Skeletal muscle tissue (tissue), 4 donors: ENCODE measurements around the gene TMEM91. TPM values are rescaled to one million over a fixed set of nuclear protein-coding genes. Genes with fewer than 3 reads are reported as not detected.

ENCODE experiments used
- H3K27ac ChIP-seq: one replicate; pipeline ENCODE4 v1.7.0; 2013; ENCODE audit warnings: mild to moderate bottlenecking, low read depth, low read length, inconsistent platforms
- H3K27me3 ChIP-seq, 3 donors: one replicate each; pipeline ENCODE4 v1.7.0; 2013; ENCODE audit warnings: low read length in 3 of 3; ENCODE audit not compliant: control insufficient read depth in 3 of 3, insufficient read depth in 3 of 3
- H3K36me3 ChIP-seq, 3 donors: one replicate each; pipeline ENCODE4 v1.7.0; 2013; ENCODE audit warnings: low read length in 3 of 3; ENCODE audit not compliant: control insufficient read depth in 3 of 3, insufficient read depth in 3 of 3
- H3K4me1 ChIP-seq, 3 donors: one replicate each; pipeline ENCODE4 v1.7.0; 2013; ENCODE audit warnings: low read length in 3 of 3, mild to moderate bottlenecking in 3 of 3; ENCODE audit not compliant: control insufficient read depth in 3 of 3, insufficient read depth in 3 of 3
- H3K4me3 ChIP-seq, 3 donors: one replicate each; pipeline ENCODE4 v1.7.0; 2013; ENCODE audit warnings: low read length in 3 of 3
- H3K9ac ChIP-seq, 3 donors: one replicate each; pipeline ENCODE4 v1.7.0; 2013; ENCODE audit warnings: low read length in 3 of 3, mild to moderate bottlenecking in 3 of 3, moderate library complexity in 2 of 3, low read depth in 1 of 3
- H3K9me3 ChIP-seq, 3 donors: one replicate each; pipeline ENCODE4 v1.7.0; 2013; ENCODE audit warnings: low read length in 3 of 3; ENCODE audit not compliant: control insufficient read depth in 3 of 3
- total RNA-seq: library from RNA; depleted of rRNA; stranded (reverse); fragments of >200 nt; gene quantifications from one replicate; pipeline ENCODE4 v1.2.3, GENCODE V29; 2014
- donor health status: Osteomylitis.

The TMEM91 gene
- total RNA-seq, 1 donor from 2014 or later = 2.1 TPM

DNA sequence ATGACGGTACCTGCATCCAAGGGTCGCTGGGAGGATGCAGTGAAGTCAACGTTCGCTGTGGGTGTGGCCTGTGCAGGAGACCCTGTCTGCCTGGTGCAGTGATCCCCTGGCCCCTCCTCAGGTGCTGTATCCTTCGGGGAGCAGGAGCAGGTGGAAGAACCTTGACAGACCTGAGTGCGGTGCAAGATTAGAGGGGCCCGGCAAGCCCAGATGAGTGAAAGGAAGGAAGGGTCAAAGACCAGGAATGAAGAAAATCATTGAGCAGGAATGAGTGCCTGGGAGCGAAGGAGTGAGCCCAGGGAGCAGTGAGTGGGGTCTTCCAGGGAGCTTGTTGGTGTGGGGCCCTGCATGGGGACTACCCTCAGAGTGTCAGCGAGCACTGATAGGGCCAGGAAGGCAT lies 38.1 kb downstream of the TMEM91 start:
- Histone ChIP-seq H3K4me1 (peaks cover 47 to 59% (median 58%) of the 10 kb centered on the region in 3 donors), H3K9me3 (no peaks in the 10 kb centered on the region), H3K27ac (peak overlapping the region; percentile 74), H3K27me3 (no peaks in the 10 kb centered on the region), H3K9ac (peak overlapping the region in 2 of 3 donors; percentile 4 to 45), H3K4me3 (peak overlapping the region in 1 of 3 donors; percentile 40), H3K36me3 (peaks cover 38 to 50% (median 45%) of the 10 kb centered on the region in 3 donors)

DNA sequence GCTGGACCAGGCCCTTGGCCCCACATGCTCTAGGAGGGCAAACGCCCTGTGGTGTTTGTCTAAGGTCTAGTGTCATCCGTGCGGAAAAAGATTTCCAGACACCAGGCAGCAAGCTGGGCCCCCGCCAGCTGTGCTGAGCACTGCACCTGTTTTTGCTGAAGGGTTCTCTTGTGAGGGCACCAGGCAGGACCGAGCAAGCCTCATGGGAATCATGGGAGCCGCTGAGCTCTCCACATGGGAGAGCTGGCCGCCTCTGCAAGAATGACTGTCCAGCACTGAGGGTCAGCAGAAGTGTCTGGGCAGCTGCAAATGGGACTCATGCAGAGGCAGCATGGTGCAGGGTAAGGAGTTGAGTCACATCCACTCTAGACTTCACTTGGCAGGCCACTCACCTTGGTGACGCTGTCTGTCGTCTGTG lies 38.8 kb downstream of the TMEM91 start:
- peak overlapping the region in 2 of 3 donors; percentile 29 to 40 for H3K4me3 ChIP-seq
- peak overlapping the region in 1 of 3 donors; percentile 4 for H3K9ac ChIP-seq
- H3K36me3 ChIP-seq = peaks cover 43 to 56% (median 51%) of the 10 kb centered on the region in 3 donors
- no peaks in the 10 kb centered on the region for H3K9me3 ChIP-seq
- H3K27me3 ChIP-seq = no peaks in the 10 kb centered on the region
- H3K4me1 ChIP-seq = peaks cover 43 to 52% (median 51%) of the 10 kb centered on the region in 3 donors
- peak overlapping the region; percentile 74 for H3K27ac ChIP-seq

DNA sequence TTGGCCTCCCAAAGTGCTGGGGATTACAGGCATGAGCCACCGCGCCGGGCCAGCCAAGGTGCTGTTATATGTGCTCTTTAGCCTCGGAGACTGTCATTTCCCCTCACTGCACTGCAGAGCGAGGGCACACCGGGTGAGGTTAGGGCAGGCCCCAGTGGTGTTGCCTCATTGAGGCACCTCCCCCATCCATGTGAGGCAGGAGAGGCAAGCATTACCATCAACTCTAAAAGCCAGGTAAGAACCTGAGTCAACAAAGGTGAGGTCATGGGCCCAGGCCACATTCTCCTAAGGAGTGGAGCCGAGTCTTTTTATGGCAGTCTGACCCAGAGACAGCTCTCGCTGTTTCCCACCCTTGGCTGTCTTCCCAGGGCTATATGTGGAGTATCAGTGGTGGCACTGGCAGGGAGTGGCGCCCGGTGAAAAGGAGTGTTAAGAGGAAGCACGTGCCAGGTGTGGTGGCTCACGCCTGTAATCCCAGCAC lies 39.9 kb downstream of the TMEM91 start:
- H3K27ac ChIP-seq = no peak overlapping the region
- H3K4me3 ChIP-seq = no peak overlapping the region
- H3K27me3 ChIP-seq = no peaks in the 10 kb centered on the region
- H3K36me3 ChIP-seq = peaks cover 54 to 62% (median 62%) of the 10 kb centered on the region in 3 donors
- H3K9me3 ChIP-seq = no peaks in the 10 kb centered on the region
- H3K9ac ChIP-seq = peak overlapping the region in 1 of 3 donors; percentile 16
- peaks cover 36 to 42% (median 42%) of the 10 kb centered on the region in 3 donors for H3K4me1 ChIP-seq

DNA sequence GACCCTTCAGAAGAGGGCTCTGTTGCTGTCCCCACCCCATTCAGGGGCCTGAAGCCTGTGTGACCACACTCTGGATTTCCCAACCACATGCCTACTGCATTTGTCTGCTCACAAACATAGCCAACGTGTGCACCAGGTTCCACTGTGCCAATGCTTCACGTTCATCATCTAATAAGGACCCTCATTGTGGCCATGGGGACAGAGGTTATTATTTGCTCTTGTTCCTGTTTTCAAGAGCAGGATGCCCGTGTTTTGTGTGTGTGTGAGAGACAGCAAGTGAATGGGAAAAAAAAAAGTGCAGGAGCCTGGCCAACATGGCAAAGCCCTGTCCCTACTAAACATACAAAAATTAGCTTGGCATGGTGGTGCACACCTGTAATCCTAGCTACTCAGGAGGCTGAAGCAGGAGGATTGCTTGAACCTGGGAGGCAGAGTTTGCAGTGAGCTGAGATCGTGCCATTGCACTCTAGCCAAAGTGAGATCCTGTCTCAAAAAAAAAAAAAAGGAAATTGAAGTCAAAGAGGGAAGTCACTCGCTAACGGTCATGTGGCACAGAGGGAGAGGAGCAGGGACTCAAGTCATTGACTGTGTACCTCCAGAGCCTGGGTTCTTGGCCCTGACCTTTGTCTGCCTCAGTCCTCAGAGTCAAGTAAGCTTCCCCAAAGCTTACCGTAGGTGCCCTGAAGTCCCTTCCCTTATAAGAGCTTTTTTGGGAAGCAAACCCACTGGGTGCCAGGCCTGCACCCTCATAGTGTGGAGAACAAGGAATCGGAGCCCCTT lies 44.0 kb downstream of the TMEM91 start:
- Histone ChIP-seq H3K9me3 (no peaks in the 10 kb centered on the region), H3K9ac (no peak overlapping the region), H3K4me1 (peaks cover 2 to 17% (median 12%) of the 10 kb centered on the region in 3 donors), H3K27me3 (no peaks in the 10 kb centered on the region), H3K36me3 (peaks cover 73 to 74% (median 74%) of the 10 kb centered on the region in 3 donors), H3K27ac (no peak overlapping the region), H3K4me3 (no peak overlapping the region)

DNA sequence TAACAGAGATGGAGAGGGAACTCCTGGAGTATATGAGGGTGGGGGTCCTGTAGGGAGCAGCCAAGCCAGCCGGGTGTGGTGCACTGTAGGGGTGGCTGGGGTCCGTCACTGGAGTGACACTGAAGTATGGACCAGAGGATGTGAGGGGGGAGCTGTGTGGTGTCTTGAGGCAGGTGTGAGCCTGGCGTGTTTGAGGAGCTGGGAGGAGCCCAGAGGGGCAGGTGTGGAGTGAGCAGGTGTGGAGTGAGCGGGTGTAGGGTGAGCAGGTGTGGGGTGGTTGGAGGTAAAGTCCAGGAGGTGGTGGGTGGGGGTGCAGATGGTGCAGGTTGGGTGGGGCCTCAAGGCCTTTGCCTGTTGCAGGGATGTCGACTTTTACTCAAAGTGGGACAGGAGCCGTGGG lies 45.0 kb downstream of the TMEM91 start:
- H3K4me1 ChIP-seq = peaks cover 0 to 12% (median 8%) of the 10 kb centered on the region in 3 donors
- H3K36me3 ChIP-seq = peaks cover 74 to 80% (median 78%) of the 10 kb centered on the region in 3 donors
- H3K27ac ChIP-seq = no peak overlapping the region

DNA sequence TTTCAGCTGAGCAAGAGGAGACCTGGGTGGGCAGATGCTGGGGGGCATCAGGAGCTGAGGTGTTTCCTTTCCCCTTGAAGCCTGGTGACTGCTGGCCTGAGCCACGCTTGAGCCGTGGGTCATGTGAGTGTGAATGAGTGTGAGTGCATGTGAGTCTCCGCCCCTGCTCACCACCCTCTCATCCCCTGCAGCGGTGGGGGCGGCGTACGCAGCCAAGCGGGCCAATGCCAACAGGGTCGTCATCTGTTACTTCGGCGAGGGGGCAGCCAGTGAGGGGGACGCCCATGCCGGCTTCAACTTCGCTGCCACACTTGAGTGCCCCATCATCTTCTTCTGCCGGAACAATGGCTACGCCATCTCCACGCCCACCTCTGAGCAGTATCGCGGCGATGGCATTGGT lies 45.6 kb downstream of the TMEM91 start:
- Histone ChIP-seq H3K4me1 (peaks cover 3 to 16% (median 12%) of the 10 kb centered on the region in 3 donors), H3K36me3 (peaks cover 70 to 77% (median 75%) of the 10 kb centered on the region in 3 donors), H3K27ac (no peak overlapping the region)

More for the DNA sequence above, 45.0 kb downstream of the TMEM91 start:
- no peaks in the 10 kb centered on the region for H3K9me3 ChIP-seq
- H3K27me3 ChIP-seq = no peaks in the 10 kb centered on the region
- no peak overlapping the region for H3K4me3 ChIP-seq
- H3K9ac ChIP-seq = no peak overlapping the region

DNA sequence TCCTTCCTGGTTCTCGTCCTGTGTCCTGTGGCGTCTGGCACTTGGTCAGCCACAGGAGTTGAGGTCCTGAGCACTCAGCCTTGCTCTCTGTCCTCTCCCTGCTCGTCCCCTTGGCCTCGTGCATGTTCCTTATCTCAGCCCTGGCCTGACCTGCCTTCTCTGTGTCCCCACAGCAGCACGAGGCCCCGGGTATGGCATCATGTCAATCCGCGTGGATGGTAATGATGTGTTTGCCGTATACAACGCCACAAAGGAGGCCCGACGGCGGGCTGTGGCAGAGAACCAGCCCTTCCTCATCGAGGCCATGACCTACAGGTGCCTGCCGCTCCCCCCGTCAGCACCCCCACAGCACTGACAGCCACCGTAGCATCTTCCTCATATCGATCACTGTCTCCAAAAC lies 46.1 kb downstream of the TMEM91 start:
- Histone ChIP-seq H3K4me3 (no peak overlapping the region), H3K9ac (no peak overlapping the region), H3K9me3 (no peaks in the 10 kb centered on the region), H3K27ac (no peak overlapping the region), H3K27me3 (no peaks in the 10 kb centered on the region), H3K36me3 (peaks cover 67 to 72% (median 71%) of the 10 kb centered on the region in 3 donors), H3K4me1 (peaks cover 4 to 17% (median 14%) of the 10 kb centered on the region in 3 donors)

More for the DNA sequence above, 45.6 kb downstream of the TMEM91 start:
- Histone ChIP-seq H3K27me3 (no peaks in the 10 kb centered on the region), H3K4me3 (no peak overlapping the region), H3K9me3 (no peaks in the 10 kb centered on the region), H3K9ac (no peak overlapping the region)

DNA sequence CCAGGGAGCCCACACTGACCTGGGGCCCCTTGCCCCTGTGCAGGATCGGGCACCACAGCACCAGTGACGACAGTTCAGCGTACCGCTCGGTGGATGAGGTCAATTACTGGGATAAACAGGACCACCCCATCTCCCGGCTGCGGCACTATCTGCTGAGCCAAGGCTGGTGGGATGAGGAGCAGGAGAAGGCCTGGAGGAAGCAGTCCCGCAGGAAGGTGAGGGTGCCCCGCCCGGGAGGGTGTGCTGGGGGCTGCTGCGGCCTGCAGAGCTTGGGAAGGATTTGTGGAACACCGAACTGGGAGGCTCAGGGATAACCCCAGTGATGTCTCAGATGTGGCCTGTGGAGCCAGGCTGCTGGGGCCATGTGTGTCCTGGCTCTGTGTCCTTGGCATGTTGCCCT lies 46.6 kb downstream of the TMEM91 start:
- Histone ChIP-seq H3K9me3 (no peaks in the 10 kb centered on the region), H3K27ac (no peak overlapping the region), H3K36me3 (peaks cover 67 to 71% (median 70%) of the 10 kb centered on the region in 3 donors), H3K9ac (no peak overlapping the region), H3K4me1 (peaks cover 8 to 22% (median 19%) of the 10 kb centered on the region in 3 donors), H3K27me3 (no peaks in the 10 kb centered on the region), H3K4me3 (no peak overlapping the region)

DNA sequence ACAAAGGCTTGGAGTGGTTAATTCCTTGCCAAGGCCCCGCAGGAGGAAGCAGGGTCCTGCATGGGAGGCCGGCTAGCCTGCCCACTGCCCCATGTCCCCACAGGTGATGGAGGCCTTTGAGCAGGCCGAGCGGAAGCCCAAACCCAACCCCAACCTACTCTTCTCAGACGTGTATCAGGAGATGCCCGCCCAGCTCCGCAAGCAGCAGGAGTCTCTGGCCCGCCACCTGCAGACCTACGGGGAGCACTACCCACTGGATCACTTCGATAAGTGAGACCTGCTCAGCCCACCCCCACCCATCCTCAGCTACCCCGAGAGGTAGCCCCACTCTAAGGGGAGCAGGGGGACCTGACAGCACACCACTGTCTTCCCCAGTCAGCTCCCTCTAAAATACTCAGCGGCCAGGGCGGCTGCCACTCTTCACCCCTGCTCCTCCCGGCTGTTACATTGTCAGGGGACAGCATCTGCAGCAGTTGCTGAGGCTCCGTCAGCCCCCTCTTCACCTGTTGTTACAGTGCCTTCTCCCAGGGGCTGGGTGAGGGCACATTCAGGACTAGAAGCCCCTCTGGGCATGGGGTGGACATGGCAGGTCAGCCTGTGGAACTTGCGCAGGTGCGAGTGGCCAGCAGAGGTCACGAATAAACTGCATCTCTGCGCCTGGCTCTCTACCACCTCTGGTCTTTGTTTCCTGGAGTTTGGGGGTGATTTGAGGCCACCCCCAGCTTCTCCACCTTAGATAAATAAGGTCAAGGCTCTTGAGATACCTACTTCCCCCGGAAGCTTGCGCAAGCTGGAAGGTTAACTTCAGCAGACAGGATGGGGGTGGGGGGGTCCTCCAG lies 48.2 kb downstream of the TMEM91 start:
- Histone ChIP-seq H3K27ac (no peak overlapping the region), H3K4me3 (no peak overlapping the region), H3K9ac (no peak overlapping the region), H3K36me3 (peaks cover 60 to 66% (median 65%) of the 10 kb centered on the region in 3 donors), H3K27me3 (no peaks in the 10 kb centered on the region), H3K9me3 (no peaks in the 10 kb centered on the region), H3K4me1 (peaks cover 16 to 29% (median 28%) of the 10 kb centered on the region in 3 donors)
